ENCODE results near the gene SPIN2B. TPM values are rescaled to one million over a fixed set of nuclear protein-coding genes. Genes with fewer than 3 reads are reported as not detected.
"Not testable (repeated sequence)": the region's sequence is repeated elsewhere in the genome, so short reads cannot be mapped to it uniquely, and the experiment has no call there.

SPIN2B gene
- total and polyA plus RNA-seq, 2 donors (not counting 1 experiment from before 2014, with no cell fraction given), result 10.4 to 10.6 TPM

GRCh38 chrX:57104406-57104805, 16.9 kb downstream of the SPIN2B start:
- H3K9ac ChIP-seq (ENCODE audit: insufficient read depth, low read length), result no peak overlapping the region
- TF ChIP-seq CTCF (conservative IDR thresholded peaks at IDR 0.05 in 1 of 2, IDR thresholded peaks at IDR 0.05 in 1 of 2; ENCODE audit: low read depth in 1 of 2, low read length in 2 of 2) (no peak), EZH2 (IDR thresholded peaks at IDR 0.05; ENCODE audit: low read length, missing control alignments) (no peak)
- no peaks in the 10 kb centered on the region for H3K27me3 ChIP-seq (ENCODE audit: control insufficient read depth, insufficient read depth, low read length)
- DNase-seq (ENCODE audit: low read depth in 2 of 2), result no peak
- no peaks in the 10 kb centered on the region for H3K36me3 ChIP-seq (ENCODE audit: control insufficient read depth, insufficient read depth, low read length)
- no peak overlapping the region for H3K27ac ChIP-seq (ENCODE audit: insufficient read depth, low read length)
- H3K4me3 ChIP-seq (replicated peaks in 1 of 4; ENCODE audit: control extremely low read depth in 1 of 4, insufficient read depth in 1 of 4, low read depth in 3 of 4, low read length in 4 of 4), result no peak overlapping the region
- no peaks in the 10 kb centered on the region for H3K9me3 ChIP-seq (ENCODE audit: control insufficient read depth, insufficient read depth, low read depth, low read length)
- no peaks in the 10 kb centered on the region for H4K20me1 ChIP-seq (ENCODE audit: control insufficient read depth, extremely low read depth, insufficient read depth, low read length)
- H2AFZ ChIP-seq (ENCODE audit: low read length), result no peak overlapping the region
- no peaks in the 10 kb centered on the region for H3K79me2 ChIP-seq (ENCODE audit: control insufficient read depth, insufficient read depth, low read length)
- no peak overlapping the region for H3K4me2 ChIP-seq (ENCODE audit: extremely low read depth, insufficient read depth, low read length)
- no peaks in the 10 kb centered on the region for H3K4me1 ChIP-seq (ENCODE audit: control insufficient read depth, extremely low read depth, insufficient read depth, low read length)

GRCh38 chrX:57103489-57103888, 17.9 kb downstream of the SPIN2B start:
- Histone ChIP-seq H3K4me1 (ENCODE audit: control insufficient read depth, extremely low read depth, insufficient read depth, low read length) (no peaks in the 10 kb centered on the region), H3K27ac (ENCODE audit: insufficient read depth, low read length) (no peak overlapping the region), H3K27me3 (ENCODE audit: control insufficient read depth, insufficient read depth, low read length) (no peaks in the 10 kb centered on the region), H3K9me3 (ENCODE audit: control insufficient read depth, insufficient read depth, low read depth, low read length) (no peaks in the 10 kb centered on the region), H2AFZ (ENCODE audit: low read length) (no peak overlapping the region), H4K20me1 (ENCODE audit: control insufficient read depth, extremely low read depth, insufficient read depth, low read length) (no peaks in the 10 kb centered on the region), H3K4me3 (replicated peaks in 1 of 4; ENCODE audit: control extremely low read depth in 1 of 4, insufficient read depth in 1 of 4, low read depth in 3 of 4, low read length in 4 of 4) (no peak overlapping the region), H3K79me2 (ENCODE audit: control insufficient read depth, insufficient read depth, low read length) (no peaks in the 10 kb centered on the region), H3K36me3 (ENCODE audit: control insufficient read depth, insufficient read depth, low read length) (no peaks in the 10 kb centered on the region), H3K9ac (ENCODE audit: insufficient read depth, low read length) (no peak overlapping the region), H3K4me2 (ENCODE audit: extremely low read depth, insufficient read depth, low read length) (no peak overlapping the region)
- no peak for TF ChIP-seq EZH2 (IDR thresholded peaks at IDR 0.05; ENCODE audit: low read length, missing control alignments)
- no peak for TF ChIP-seq CTCF (conservative IDR thresholded peaks at IDR 0.05 in 1 of 2, IDR thresholded peaks at IDR 0.05 in 1 of 2; ENCODE audit: low read depth in 1 of 2, low read length in 2 of 2)
- peak in 1 of 2 donors; percentile 6 for DNase-seq (ENCODE audit: low read depth in 2 of 2)

- not testable (repeated sequence) for H3K27me3 ChIP-seq (ENCODE audit: control insufficient read depth, insufficient read depth, low read length); DNase-seq (ENCODE audit: low read depth in 2 of 2)
Observed at GRCh38 chrX:57102918-57103317, 18.4 kb downstream of the SPIN2B start.

More at GRCh38 chrX:57102918-57103317, 18.4 kb downstream of the SPIN2B start:
- H3K9ac ChIP-seq (ENCODE audit: insufficient read depth, low read length); H3K79me2 ChIP-seq (ENCODE audit: control insufficient read depth, insufficient read depth, low read length); H3K4me1 ChIP-seq (ENCODE audit: control insufficient read depth, extremely low read depth, insufficient read depth, low read length); H2AFZ ChIP-seq (ENCODE audit: low read length); H3K4me3 ChIP-seq (replicated peaks in 1 of 4; ENCODE audit: control extremely low read depth in 1 of 4, insufficient read depth in 1 of 4, low read depth in 3 of 4, low read length in 4 of 4); H3K27ac ChIP-seq (ENCODE audit: insufficient read depth, low read length); H3K9me3 ChIP-seq (ENCODE audit: control insufficient read depth, insufficient read depth, low read depth, low read length); H3K4me2 ChIP-seq (ENCODE audit: extremely low read depth, insufficient read depth, low read length); H3K36me3 ChIP-seq (ENCODE audit: control insufficient read depth, insufficient read depth, low read length); H4K20me1 ChIP-seq (ENCODE audit: control insufficient read depth, extremely low read depth, insufficient read depth, low read length): not testable (repeated sequence)
